Mesendoderm (in vitro differentiated cells): ENCODE results near the gene COLEC11.
A peak's percentile ranks its signal among the peaks of the same experiment; 100 is the strongest.
"Not testable (repeated sequence)": the region's sequence is repeated elsewhere in the genome, so short reads cannot be mapped to it uniquely, and the experiment has no call there.

Source experiments
- DNase-seq: peaks from one replicate; pipeline ENCODE4 v3.0.0; 2013
- H2AK5ac ChIP-seq: 2 replicates; pipeline ENCODE4 v1.6.1; 2013; ENCODE audit warnings: low read length, inconsistent platforms
- H2BK120ac ChIP-seq: 2 replicates; pipeline ENCODE4 v1.6.1; 2013; ENCODE audit warnings: low read depth, mild to moderate bottlenecking, low read length, moderate library complexity, mixed read lengths
- H2BK15ac ChIP-seq: replicated peaks from 2 replicates; pipeline ENCODE4 v1.6.1; 2013; ENCODE audit warnings: low read depth, mild to moderate bottlenecking, moderate library complexity
- H2BK5ac ChIP-seq: 2 replicates; pipeline ENCODE4 v1.6.1; 2013; ENCODE audit warnings: low read length, inconsistent platforms
- H3K18ac ChIP-seq: 2 replicates; pipeline ENCODE4 v1.6.1; 2013; ENCODE audit warnings: mild to moderate bottlenecking, low read length, mixed read lengths
- H3K23ac ChIP-seq: one replicate; pipeline ENCODE4 v1.6.1; 2013; ENCODE audit warnings: low read length
- H3K27ac ChIP-seq: 2 replicates; pipeline ENCODE4 v1.5.1; 2013; ENCODE audit warnings: low read depth, mild to moderate bottlenecking, inconsistent platforms, low read length, moderate library complexity
- H3K27me3 ChIP-seq: 2 replicates; pipeline ENCODE4 v1.6.1; 2013; ENCODE audit warnings: low read length, control low read depth, mild to moderate bottlenecking, inconsistent platforms; ENCODE audit not compliant: insufficient read depth, poor library complexity
- H3K36me3 ChIP-seq: 2 replicates; pipeline ENCODE4 v1.6.1; 2013; ENCODE audit warnings: low read length, inconsistent platforms; ENCODE audit not compliant: control insufficient read depth, insufficient read depth
- H3K4ac ChIP-seq: one replicate; pipeline ENCODE4 v1.6.1; 2013; ENCODE audit warnings: low read depth, mild to moderate bottlenecking, low read length, moderate library complexity
- H3K4me1 ChIP-seq: 2 replicates; pipeline ENCODE4 v1.6.1; 2013; ENCODE audit warnings: low read depth, low read length, inconsistent platforms; ENCODE audit not compliant: control insufficient read depth
- H3K4me2 ChIP-seq: 2 replicates; pipeline ENCODE4 v1.6.1; 2013; ENCODE audit warnings: low read length
- H3K4me3 ChIP-seq: 2 replicates; pipeline ENCODE4 v1.5.1; 2013; ENCODE audit warnings: mild to moderate bottlenecking, low read length
- H3K56ac ChIP-seq: one replicate; pipeline ENCODE4 v1.6.1; 2013; ENCODE audit warnings: low read length
- H3K79me1 ChIP-seq: 2 replicates; pipeline ENCODE4 v1.6.1; 2013; ENCODE audit warnings: low read length, inconsistent platforms
- H3K79me2 ChIP-seq: 2 replicates; pipeline ENCODE4 v1.6.1; 2013; ENCODE audit warnings: mild to moderate bottlenecking, low read length; ENCODE audit not compliant: control insufficient read depth, insufficient read depth
- H3K9ac ChIP-seq: 2 replicates; pipeline ENCODE4 v1.6.1; 2013; ENCODE audit warnings: low read length, inconsistent platforms
- H4K5ac ChIP-seq: one replicate; pipeline ENCODE4 v1.6.1; 2013; ENCODE audit warnings: low read length
- H4K8ac ChIP-seq: one replicate; pipeline ENCODE4 v1.6.1; 2013; ENCODE audit warnings: low read depth, mild to moderate bottlenecking, control low read depth, low read length, moderate library complexity
- WGBS: extraction: QIAGEN DNeasy Blood & Tissue Kit; methylation state at CpG from one replicate; pipeline ENCODE4 v1.1.7; 2013; ENCODE audit warnings: low lambda C conversion rate, missing lambda C conversion rate; ENCODE audit not compliant: insufficient coverage; ENCODE audit errors: extremely low coverage; 5-methylcytosine and 5-hydroxymethylcytosine counted together

Gene COLEC11

GRCh38 chr2:3660640-3661039 is 65.7 kb downstream of the COLEC11 start:
- no CpG with 5 or more reads among the region's 7 CpGs for WGBS
- H3K4ac ChIP-seq, H3K27ac ChIP-seq, H3K4me1 ChIP-seq, H3K18ac ChIP-seq, H3K36me3 ChIP-seq, H4K8ac ChIP-seq, H3K56ac ChIP-seq, DNase-seq, H3K9ac ChIP-seq, H2BK5ac ChIP-seq, H3K79me1 ChIP-seq, H2AK5ac ChIP-seq, H2BK120ac ChIP-seq, H3K4me3 ChIP-seq, H3K27me3 ChIP-seq, H3K79me2 ChIP-seq, H4K5ac ChIP-seq, H3K4me2 ChIP-seq, H3K23ac ChIP-seq, H2BK15ac ChIP-seq: not testable (repeated sequence)

DNA sequence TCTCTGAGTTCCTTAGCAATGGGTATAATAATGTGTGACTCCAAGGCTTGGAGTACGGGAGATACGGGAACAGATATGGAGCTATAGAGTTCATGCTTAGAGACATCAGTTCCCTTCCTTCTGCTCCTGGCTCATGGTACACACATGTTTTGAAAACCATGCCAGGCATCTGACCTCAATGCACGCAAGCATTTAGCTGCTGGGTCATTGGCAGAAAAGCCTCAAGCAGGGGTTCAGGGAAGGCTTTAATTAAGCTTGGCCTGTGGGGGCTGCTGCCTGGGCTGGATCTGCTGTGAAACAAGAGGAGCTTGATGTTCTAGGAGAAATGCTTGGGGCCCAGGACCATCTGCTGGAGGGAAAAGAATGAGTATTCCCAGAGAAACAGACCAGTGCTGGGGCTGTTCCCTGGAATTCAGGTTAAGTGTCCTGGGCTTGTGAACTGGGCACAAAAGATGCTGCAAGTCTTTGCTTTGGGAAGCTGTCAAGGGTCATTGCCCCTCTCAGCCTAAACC is 66.3 kb downstream of the COLEC11 start:
- DNase-seq = peak; percentile 30
- no peaks in the 10 kb centered on the region for H3K27me3 ChIP-seq
- H2AK5ac ChIP-seq = peak overlapping the region; percentile 77
- H3K56ac ChIP-seq = no peak overlapping the region
- H3K79me1 ChIP-seq = no peaks in the 10 kb centered on the region
- no peak overlapping the region for H3K18ac ChIP-seq
- H2BK120ac ChIP-seq = no peak overlapping the region
- no peak overlapping the region for H4K8ac ChIP-seq
- no peak overlapping the region for H3K27ac ChIP-seq
- H3K4me1 ChIP-seq = no peaks in the 10 kb centered on the region
- no CpG with 5 or more reads among the region's 3 CpGs for WGBS
- H3K36me3 ChIP-seq = no peaks in the 10 kb centered on the region
- no peak overlapping the region for H2BK5ac ChIP-seq
- H3K4me3 ChIP-seq = no peak overlapping the region
- H4K5ac ChIP-seq = no peak overlapping the region
- H2BK15ac ChIP-seq = no peak overlapping the region
- no peak overlapping the region for H3K4ac ChIP-seq
- no peak overlapping the region for H3K23ac ChIP-seq
- no peaks in the 10 kb centered on the region for H3K79me2 ChIP-seq
- H3K4me2 ChIP-seq = no peak overlapping the region
- no peak overlapping the region for H3K9ac ChIP-seq

GRCh38 chr2:3662239-3662638 is 67.3 kb downstream of the COLEC11 start:
- H2BK15ac ChIP-seq = no peak overlapping the region
- DNase-seq = peak; percentile 98
- H3K56ac ChIP-seq = no peak overlapping the region
- H2BK120ac ChIP-seq = no peak overlapping the region
- H3K27me3 ChIP-seq = no peaks in the 10 kb centered on the region
- H3K27ac ChIP-seq = peak overlapping the region; percentile 83
- no peak overlapping the region for H3K4ac ChIP-seq
- no peak overlapping the region for H3K9ac ChIP-seq
- no peak overlapping the region for H4K5ac ChIP-seq
- no peaks in the 10 kb centered on the region for H3K79me1 ChIP-seq
- H3K4me3 ChIP-seq = no peak overlapping the region
- no peak overlapping the region for H2AK5ac ChIP-seq
- no peak overlapping the region for H3K23ac ChIP-seq
- H3K18ac ChIP-seq = peak overlapping the region; percentile 85
- no peaks in the 10 kb centered on the region for H3K36me3 ChIP-seq
- no CpG with 5 or more reads among the region's 6 CpGs for WGBS
- no peaks in the 10 kb centered on the region for H3K79me2 ChIP-seq
- H4K8ac ChIP-seq = no peak overlapping the region
- H3K4me2 ChIP-seq = no peak overlapping the region
- H2BK5ac ChIP-seq = no peak overlapping the region
- H3K4me1 ChIP-seq = no peaks in the 10 kb centered on the region

DNA sequence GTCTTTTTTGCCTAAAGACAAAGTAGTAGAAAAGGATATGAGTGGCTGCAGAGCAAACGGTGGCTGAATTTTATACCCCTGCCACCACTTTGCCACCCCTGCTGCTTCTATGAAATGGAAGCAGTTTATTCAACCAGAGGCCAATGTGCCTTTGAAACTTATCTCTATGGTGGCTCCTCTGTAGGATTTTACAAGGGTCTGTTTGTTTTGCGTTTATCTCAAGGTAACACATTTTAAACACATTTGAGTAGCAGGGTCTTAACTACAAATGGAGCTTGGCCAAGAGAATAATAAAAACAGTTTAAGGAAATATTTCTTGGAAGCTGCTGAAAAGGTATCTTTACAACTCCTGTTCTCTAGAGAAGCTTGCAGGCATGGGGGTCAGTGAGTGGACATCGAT is 69.2 kb downstream of the COLEC11 start:
- H3K4me1 ChIP-seq = no peaks in the 10 kb centered on the region
- H3K79me1 ChIP-seq = no peaks in the 10 kb centered on the region
- H2BK5ac ChIP-seq = no peak overlapping the region
- H2AK5ac ChIP-seq = no peak overlapping the region
- no peaks in the 10 kb centered on the region for H3K36me3 ChIP-seq
- no peak overlapping the region for H2BK15ac ChIP-seq
- no peak overlapping the region for H2BK120ac ChIP-seq
- no peak overlapping the region for H3K56ac ChIP-seq
- no peak overlapping the region for H3K4ac ChIP-seq
- no peak overlapping the region for H4K8ac ChIP-seq
- no peak overlapping the region for H3K18ac ChIP-seq
- H3K4me2 ChIP-seq = no peak overlapping the region
- H3K9ac ChIP-seq = no peak overlapping the region
- H3K79me2 ChIP-seq = no peaks in the 10 kb centered on the region
- H3K23ac ChIP-seq = no peak overlapping the region
- no peak overlapping the region for H3K27ac ChIP-seq
- no peaks in the 10 kb centered on the region for H3K27me3 ChIP-seq
- DNase-seq = no peak
- WGBS = no CpG with 5 or more reads among the region's 3 CpGs
- no peak overlapping the region for H3K4me3 ChIP-seq
- H4K5ac ChIP-seq = no peak overlapping the region

GRCh38 chr2:3664925-3665324 is 70.0 kb downstream of the COLEC11 start:
- Histone ChIP-seq H3K9ac (no peak overlapping the region), H3K4me3 (no peak overlapping the region), H4K5ac (no peak overlapping the region), H2BK120ac (no peak overlapping the region), H3K79me2 (no peaks in the 10 kb centered on the region), H4K8ac (no peak overlapping the region), H3K79me1 (no peaks in the 10 kb centered on the region), H3K4me2 (no peak overlapping the region), H3K18ac (no peak overlapping the region), H2BK15ac (no peak overlapping the region), H2BK5ac (no peak overlapping the region), H2AK5ac (no peak overlapping the region), H3K27me3 (no peaks in the 10 kb centered on the region), H3K56ac (no peak overlapping the region), H3K4me1 (no peaks in the 10 kb centered on the region), H3K36me3 (no peaks in the 10 kb centered on the region), H3K23ac (no peak overlapping the region), H3K27ac (no peak overlapping the region), H3K4ac (no peak overlapping the region)
- DNase-seq = no peak
- no CpG with 5 or more reads among the region's 8 CpGs for WGBS

DNA sequence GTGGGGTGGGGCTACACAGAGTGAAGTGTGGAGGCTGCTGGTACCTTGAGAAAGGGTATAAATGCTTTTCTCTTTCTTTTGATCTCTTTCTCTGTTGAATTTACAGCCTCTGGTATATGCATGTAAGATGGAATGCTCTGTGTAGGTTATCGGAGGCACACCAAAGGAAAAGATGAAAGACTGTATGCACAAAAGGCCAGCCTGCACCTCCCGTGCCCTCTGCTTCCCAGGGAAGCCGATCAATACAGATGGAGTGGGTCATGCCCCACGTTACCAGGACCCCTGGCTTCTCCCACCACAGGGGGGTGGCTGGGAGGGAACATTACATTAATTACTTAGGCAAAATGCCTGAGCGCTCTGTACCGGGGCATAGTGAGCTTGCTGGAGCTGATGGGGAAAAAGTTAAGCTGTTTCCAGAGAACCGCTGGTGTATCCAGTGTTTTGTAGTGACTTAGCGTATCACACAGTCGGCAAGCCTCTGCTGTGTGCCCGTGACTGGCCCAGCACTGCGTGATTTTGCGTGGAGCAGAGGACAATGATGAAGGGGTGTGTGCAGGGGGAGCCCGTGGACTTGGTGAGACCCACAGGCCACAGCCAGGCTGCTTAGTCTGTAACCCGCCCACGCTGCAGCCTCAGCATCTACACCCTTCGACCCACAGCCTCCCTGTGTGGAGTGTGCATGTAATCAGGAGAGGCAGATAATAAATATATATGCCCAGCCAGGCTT is 71.1 kb downstream of the COLEC11 start:
- H2BK120ac ChIP-seq = no peak overlapping the region

More for the DNA sequence above, 71.1 kb downstream of the COLEC11 start:
- no peak overlapping the region for H4K8ac ChIP-seq
- H3K4me3 ChIP-seq = no peak overlapping the region
- no peaks in the 10 kb centered on the region for H3K79me2 ChIP-seq
- no peak overlapping the region for H2BK5ac ChIP-seq
- no peaks in the 10 kb centered on the region for H3K4me1 ChIP-seq
- H3K27me3 ChIP-seq = no peaks in the 10 kb centered on the region
- no peak overlapping the region for H3K18ac ChIP-seq
- WGBS = no CpG with 5 or more reads among the region's 16 CpGs
- H4K5ac ChIP-seq = no peak overlapping the region
- H2BK15ac ChIP-seq = no peak overlapping the region
- no peak overlapping the region for H3K4ac ChIP-seq
- H3K27ac ChIP-seq = no peak overlapping the region
- H3K4me2 ChIP-seq = no peak overlapping the region
- no peak overlapping the region for H3K23ac ChIP-seq
- no peak overlapping the region for H3K56ac ChIP-seq
- DNase-seq = no peak
- no peaks in the 10 kb centered on the region for H3K36me3 ChIP-seq
- no peak overlapping the region for H2AK5ac ChIP-seq
- H3K9ac ChIP-seq = no peak overlapping the region
- H3K79me1 ChIP-seq = no peaks in the 10 kb centered on the region
